Stimulated activated CD4-positive, alpha-beta T cell treated with anti-CD3 and anti-CD28 coated beads, Interleukin-4, amount 100 ng/mL, for 48 hours (primary cell): ENCODE data around the gene CCZ1B.
"Not testable (repeated sequence)": the region's sequence is repeated elsewhere in the genome, so short reads cannot be mapped to it uniquely, and the experiment has no call there.

Source experiments
- DNase-seq, 2 donors: peaks; one replicate each; pipeline ENCODE4 v3.0.0-alpha.2; 2020; ENCODE audit warnings: low read depth in 2 of 2

The CCZ1B gene

GRCh38 chr7:6831018-6831725, 5.1 kb upstream of the CCZ1B start:
- DNase-seq: no peak

DNA sequence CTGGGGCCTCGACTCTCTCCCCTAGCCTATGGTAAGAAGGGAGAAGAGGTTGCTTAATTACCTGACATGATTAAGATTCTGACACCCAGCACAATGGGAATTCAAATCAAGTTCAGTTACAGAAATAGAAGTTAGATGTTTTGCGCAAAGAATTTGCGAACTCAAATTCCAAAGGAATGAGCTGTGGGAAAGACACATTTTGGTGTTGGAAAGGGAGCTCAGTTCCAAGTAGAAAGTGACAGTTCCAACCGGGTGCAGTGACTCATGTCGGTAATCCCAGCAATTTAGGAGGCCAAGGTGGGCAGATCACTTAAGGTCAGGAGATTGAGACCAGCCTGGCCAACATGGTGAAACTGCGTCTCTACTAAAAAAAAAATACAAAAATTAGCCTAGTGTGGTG, 4.0 kb upstream of the CCZ1B start:
- DNase-seq: not testable (repeated sequence)

DNA sequence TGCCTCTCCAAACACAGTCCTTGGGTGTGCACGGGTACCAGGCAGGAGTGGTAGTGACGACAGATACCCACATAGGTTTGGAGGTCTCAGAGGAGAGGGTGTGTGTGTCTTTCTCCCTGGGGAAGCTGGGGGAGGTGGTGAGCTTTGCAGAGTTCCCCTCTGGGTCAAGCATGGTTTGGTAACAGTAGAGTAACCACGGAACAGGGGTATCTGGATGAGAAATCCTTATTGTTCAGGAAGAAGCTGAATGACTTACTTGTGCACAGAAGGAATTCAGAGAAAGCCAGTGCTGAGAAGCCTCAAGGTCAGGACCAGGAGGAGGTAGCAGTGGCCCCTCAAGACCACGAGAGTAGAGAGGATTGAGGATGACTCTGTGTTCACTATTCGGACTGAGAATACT, 3.5 kb upstream of the CCZ1B start:
- not testable (repeated sequence) for DNase-seq

DNA sequence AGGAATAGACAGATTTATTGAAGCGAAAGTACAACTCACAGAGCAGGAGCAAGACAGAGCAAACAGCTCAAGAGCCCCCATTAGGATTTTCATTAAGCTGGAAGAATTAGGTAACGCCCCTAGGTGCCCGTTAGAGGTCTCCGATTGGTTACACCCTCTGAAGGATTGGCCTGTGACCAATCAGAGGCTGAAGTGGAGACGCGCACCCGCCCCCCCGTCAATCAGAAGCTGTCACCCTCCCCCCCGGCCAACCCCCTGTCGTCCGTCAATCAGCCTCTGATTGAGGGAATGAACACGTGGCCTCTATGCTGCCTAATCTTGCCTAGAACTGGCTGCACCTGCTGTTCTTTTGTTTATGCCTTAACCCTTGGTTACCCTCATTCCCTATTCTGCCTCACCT, 1.1 kb upstream of the CCZ1B start:
- not testable (repeated sequence) for DNase-seq

DNA sequence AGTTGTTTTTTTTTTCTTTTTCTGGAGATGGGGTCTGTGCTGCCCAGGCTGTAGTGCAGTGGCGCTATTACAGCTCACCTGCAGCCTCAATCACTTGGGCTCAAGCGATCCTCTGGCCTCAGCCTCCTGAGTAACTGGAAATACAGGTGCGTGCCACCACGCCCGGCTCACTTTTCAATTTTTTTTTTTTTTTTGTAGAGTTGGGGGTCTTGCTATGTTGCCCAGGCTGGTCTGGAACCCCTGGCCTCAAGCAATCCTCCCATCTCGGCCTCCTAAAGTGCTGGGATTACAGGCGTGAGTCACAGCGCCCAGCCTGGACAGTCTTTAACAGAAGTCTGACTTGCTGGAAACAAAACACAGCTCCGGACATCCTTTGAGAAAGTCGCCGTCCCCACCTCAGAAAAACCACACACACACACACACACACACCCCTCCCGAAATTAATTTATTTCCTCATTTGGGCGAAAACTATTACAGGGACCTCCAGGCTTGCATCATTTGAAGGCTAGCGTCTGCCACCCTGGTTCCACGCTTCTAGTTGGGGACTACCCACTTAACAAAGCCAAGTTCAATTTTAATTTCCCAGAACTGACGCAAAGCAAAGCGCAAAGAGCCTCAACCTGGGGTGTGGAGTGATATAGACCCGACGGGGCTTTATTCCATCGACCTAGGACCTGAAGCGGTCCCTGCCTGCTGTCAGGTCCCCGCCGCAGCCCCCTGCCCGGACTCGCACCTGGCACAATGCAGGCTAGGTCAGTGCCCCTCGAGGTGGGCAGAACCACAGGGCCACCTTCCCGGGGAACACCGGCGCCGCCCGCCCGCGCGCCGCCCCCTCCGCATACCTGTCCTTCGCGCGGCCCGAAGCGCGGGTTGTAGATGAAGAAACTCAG, 594 bp downstream of the CCZ1B start:
- not testable (repeated sequence) for DNase-seq

DNA sequence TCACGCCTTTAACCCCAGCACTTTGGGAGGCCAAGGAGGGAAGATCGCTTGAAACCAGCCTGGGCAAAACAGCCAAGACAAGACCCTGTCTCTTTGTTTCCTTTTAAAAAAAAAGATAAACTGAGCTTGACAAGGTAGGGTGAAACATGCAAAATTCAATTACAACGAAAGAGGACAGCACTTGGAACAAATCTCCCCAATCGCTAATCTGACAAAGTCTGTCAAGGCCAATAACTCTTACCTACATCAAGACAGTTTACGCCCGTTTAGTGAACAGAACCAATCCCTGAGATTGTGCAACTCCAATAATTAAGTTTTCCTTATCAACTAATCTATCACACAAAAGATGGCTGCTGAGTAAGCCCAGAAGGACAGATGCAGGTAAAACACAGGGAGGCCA, 4.5 kb downstream of the CCZ1B start:
- not testable (repeated sequence) for DNase-seq

DNA sequence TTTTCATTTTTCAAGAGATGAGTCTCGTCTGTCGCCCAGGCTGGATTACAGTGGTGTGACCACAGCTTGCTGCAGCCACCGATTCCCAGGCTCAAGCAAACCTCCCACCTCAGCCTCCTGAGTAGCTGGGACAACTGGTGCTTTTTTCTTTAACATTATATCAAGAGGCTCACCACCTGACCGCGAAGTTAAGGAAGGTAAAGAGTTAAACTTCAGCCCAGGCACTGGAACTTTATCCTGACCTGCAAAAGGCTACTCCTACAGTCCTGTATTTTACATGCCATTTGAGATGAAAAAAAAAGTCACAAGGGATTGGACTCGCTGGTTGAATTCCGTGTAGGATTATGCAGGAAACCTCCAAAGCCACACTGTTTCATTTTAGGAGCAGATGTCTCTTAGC, 10.6 kb downstream of the CCZ1B start:
- DNase-seq: not testable (repeated sequence)

- not testable (repeated sequence) for DNase-seq
Observed at GRCh38 chr7:6813011-6813410, 13.1 kb downstream of the CCZ1B start.

GRCh38 chr7:6807959-6808358, 18.1 kb downstream of the CCZ1B start:
- DNase-seq: not testable (repeated sequence)

GRCh38 chr7:6807393-6807918, 18.6 kb downstream of the CCZ1B start:
- not testable (repeated sequence) for DNase-seq

- DNase-seq: not testable (repeated sequence)
Observed at GRCh38 chr7:6800331-6800730, 25.7 kb downstream of the CCZ1B start.

DNA sequence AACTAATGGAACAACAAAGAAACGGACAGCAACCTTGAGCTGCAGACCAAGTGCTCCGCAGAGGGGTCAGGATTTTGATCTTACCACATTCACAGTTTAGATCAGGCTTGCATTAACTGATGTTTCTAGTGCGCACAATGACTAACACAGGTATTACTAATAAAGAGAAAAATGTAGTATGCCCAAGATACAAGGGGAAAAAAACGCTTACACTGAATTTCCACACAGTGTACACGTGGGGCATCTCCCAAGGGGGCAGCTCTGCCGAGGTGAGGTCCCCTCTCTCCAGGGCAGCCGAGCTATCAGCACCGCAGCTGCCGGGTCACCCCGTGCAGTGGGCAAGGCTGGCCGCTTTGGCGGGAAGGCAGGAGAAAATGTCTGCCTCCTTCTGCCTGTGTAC, 26.2 kb downstream of the CCZ1B start:
- DNase-seq: not testable (repeated sequence)

DNA sequence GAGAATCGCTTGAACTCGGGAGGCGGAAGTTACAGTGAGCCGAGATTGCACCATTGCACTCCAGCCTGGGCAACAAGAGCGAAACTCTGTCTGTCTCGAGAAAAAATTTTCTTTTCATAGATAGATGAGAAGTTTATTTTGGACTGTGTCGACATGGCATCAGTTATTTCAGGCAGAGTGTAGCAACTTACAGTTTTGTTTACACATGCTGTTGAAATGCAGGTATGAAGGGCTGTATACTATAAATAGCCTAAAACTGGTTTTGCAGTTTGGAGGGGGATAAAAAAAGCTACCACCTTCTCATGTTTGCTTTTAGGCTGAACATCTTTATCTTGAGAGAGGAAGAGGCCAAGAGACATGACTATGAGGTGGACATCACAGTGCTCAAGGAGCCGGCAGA, 28.0 kb downstream of the CCZ1B start:
- not testable (repeated sequence) for DNase-seq

DNA sequence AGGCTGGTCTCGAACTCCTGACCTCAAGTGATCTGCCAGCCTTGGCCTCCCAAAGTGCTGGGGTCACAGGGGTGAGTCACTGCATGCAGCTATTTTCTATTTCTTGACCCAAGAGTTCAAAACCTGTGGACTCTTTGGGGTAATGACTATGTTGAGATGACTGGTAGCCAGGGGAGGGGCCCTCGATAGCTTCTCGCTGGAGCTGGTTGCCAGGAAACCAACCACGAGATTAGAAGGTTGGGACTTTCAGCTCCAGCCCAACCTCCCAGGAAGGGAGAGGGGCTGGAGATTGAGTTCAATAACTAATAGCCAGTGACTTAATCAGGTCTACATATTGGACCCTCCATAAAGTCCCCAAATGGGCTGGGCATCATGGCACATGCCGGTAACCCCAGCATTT, 28.9 kb downstream of the CCZ1B start:
- not testable (repeated sequence) for DNase-seq

- DNase-seq: not testable (repeated sequence)
Observed at GRCh38 chr7:6794276-6794675, 31.8 kb downstream of the CCZ1B start.

DNA sequence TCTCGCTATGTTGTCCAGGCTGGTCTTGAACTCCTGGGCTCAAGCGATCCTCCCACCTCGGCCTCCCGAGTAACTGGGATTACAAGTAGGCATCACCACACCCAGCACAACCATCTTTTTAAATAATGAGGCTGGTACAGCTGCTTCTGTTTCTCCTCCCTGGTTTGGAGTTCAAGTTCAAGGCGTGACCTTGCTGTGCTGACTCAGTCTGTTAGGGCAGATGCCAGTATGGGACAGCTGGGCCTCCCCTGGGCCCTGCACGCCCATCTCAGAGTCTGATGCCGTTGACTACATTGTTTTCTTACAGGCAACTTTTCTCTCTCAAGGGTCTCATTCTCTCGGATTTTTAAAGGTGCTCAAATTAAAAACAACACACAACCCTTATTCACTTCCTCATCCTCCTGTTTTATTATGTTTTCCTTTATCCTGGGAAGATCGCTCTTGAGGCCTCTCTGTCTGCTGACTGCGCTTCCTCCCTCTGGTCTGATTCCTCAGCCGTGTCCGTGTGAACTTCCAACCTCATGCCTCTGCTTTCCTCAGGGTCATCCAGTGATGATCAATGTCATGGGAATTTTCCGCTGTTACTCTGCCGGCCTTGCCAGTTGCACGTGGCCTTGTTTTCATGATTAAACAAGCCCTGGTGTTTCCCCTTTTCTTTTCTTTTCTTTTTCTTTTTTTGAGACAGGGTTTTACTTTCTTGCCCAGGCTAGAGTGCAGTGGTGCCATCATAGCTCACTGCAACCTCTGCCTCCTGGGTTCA, 33.8 kb downstream of the CCZ1B start:
- DNase-seq: not testable (repeated sequence)

DNA sequence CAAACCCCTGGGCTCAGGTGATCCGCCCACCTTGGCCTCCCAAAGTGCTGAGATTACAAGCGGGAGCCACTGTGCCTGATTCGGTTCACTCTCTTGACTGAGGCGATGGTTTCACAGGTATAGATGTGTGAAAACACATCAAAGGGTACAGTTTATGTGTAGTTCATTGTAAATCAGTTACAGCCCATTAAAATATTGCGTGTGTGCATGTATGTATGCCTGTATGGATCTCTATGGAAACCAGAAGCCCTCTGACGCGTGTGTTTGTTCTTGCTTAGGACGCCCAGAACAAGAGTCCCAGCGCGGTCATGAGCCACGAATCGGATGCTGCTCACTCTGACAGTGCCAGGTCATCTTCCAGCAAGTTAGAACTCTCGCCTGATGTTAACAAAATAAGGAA, 36.7 kb downstream of the CCZ1B start:
- DNase-seq: not testable (repeated sequence)

DNA sequence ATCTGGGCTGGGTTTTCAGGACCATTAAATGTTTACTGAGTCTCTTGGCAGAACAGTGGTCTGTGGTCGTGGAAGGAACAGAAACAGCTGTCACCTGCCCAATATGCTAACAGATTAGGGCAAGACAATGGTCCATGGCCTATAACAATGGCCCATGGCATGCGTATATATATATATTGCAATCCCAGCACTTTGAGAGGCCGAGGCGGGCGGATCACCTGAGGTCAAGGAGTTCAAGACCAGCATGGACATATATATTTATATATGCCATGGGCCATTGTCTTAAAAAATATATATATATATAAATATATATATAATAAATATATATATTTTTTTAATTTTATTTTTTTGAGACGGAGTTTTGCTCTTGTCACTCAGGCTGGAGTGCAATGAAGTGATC, 44.5 kb downstream of the CCZ1B start:
- DNase-seq: not testable (repeated sequence)

DNA sequence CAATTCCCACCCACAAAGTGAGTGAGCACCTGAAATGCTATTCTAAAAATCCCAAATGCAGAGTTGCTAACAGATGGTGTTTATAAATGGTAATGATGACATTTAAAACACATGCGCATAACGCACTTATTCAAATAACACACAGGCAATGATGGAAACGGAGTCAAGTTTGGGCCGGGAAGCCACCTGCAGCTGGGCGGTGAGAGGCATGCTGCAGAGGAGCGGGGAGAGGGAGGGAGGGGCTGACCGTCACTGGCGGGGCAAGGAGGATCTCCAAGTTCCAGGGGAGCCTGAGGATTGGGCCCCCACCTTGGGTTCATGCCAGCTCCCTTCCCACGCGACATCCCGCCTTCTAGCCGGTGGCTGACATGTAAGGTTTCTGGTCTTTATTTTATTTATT, 64.9 kb downstream of the CCZ1B start:
- DNase-seq: not testable (repeated sequence)

- DNase-seq: not testable (repeated sequence)
Observed at GRCh38 chr7:6753964-6754363, 72.1 kb downstream of the CCZ1B start, which contains the start of gene RSPH10B2. Gene RSPH10B2 (plus strand): TSS chr7:6754103. CDS start chr7:6757678, 3,575 bp downstream.

GRCh38 chr7:6750173-6750572, 75.9 kb downstream of the CCZ1B start:
- DNase-seq: not testable (repeated sequence)

DNA sequence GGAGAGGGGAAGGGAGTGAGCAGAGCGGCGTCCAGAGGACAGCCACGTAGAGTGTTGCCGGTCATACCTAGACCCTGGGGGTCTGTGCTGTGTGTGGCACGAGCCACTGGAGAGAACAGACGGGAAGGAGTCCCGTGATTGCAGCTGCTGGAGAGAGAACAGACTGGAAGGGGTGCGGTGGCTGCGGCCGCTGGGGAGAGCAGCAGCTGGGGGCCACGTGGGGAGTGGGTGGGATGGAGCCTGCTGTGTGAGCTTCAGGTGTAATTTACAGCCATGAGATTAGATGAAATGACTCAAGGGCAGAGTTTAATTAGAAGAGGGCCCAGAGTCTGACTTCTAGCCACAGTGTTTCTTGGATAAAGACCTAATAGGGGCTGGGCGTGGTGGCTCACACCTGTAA, 76.7 kb downstream of the CCZ1B start:
- not testable (repeated sequence) for DNase-seq
